GM23248 (cell line): Measurements from ENCODE around the gene OBI1. TPM values are rescaled to one million over a fixed set of nuclear protein-coding genes. Genes with fewer than 3 reads are reported as not detected.

Experiments used
- DNase-seq: peaks from one replicate; pipeline ENCODE4 v3.0.0-alpha.2; 2015
- H2AFZ ChIP-seq: fragments of 200-600 bp; sonication (generic); 2 replicates; pipeline ENCODE4 v1.6.1; 2016; ENCODE audit warnings: antibody characterized with exemption
- H3F3A ChIP-seq: fragments of 200-600 bp; sonication (generic); 2 replicates; pipeline ENCODE4 v1.6.1; 2016; ENCODE audit warnings: mild to moderate bottlenecking, antibody characterized with exemption, mixed run types; ENCODE audit not compliant: insufficient read depth
- H3K27ac ChIP-seq: fragments of 200-600 bp; sonication (generic); 2 replicates; pipeline ENCODE4 v1.5.1; 2016; ENCODE audit warnings: mild to moderate bottlenecking
- H3K27me3 ChIP-seq: fragments of 200-600 bp; sonication (generic); replicated peaks from 2 replicates; pipeline ENCODE4 v1.6.1; 2016; ENCODE audit warnings: mild to moderate bottlenecking; ENCODE audit not compliant: insufficient read depth
- H3K36me3 ChIP-seq: fragments of 200-600 bp; sonication (generic); 2 replicates; pipeline ENCODE4 v1.6.1; 2016; ENCODE audit warnings: low read depth, mild to moderate bottlenecking
- H3K4me1 ChIP-seq: fragments of 200-600 bp; sonication (generic); 2 replicates; pipeline ENCODE4 v1.6.1; 2016; ENCODE audit warnings: mild to moderate bottlenecking; ENCODE audit not compliant: insufficient read depth
- H3K4me2 ChIP-seq: fragments of 200-600 bp; sonication (generic); one replicate; pipeline ENCODE4 v1.6.1; 2016; ENCODE audit warnings: mild to moderate bottlenecking; ENCODE audit not compliant: unreplicated experiment
- H3K4me3 ChIP-seq: fragments of 200-600 bp; sonication (generic); 2 replicates; pipeline ENCODE4 v1.5.1; 2016; ENCODE audit warnings: mild to moderate bottlenecking
- H3K79me2 ChIP-seq: fragments of 200-600 bp; sonication (generic); 2 replicates; pipeline ENCODE4 v1.6.1; 2016; ENCODE audit warnings: mild to moderate bottlenecking; ENCODE audit not compliant: insufficient read depth
- H3K9ac ChIP-seq: fragments of 200-600 bp; sonication (generic); 2 replicates; pipeline ENCODE4 v1.6.1; 2016; ENCODE audit warnings: mild to moderate bottlenecking
- H3K9me2 ChIP-seq: fragments of 200-600 bp; sonication (generic); 2 replicates; pipeline ENCODE4 v1.6.1; 2016; ENCODE audit warnings: mixed run types, mild to moderate bottlenecking, moderate library complexity; ENCODE audit not compliant: insufficient read depth
- H3K9me3 ChIP-seq: fragments of 200-600 bp; sonication (generic); one replicate; pipeline ENCODE4 v1.6.1; 2017; ENCODE audit warnings: low read depth
- H4K20me1 ChIP-seq: fragments of 200-600 bp; sonication (generic); 2 replicates; pipeline ENCODE4 v1.6.0; 2016; ENCODE audit not compliant: insufficient read depth
- EZH2 ChIP-seq: fragments of 200-600 bp; sonication (generic); IDR thresholded peaks from 2 replicates; pipeline ENCODE4 v1.6.1; 2018; ENCODE audit warnings: antibody characterized with exemption, mild to moderate bottlenecking; ENCODE audit not compliant: insufficient read depth, poor library complexity, severe bottlenecking
- EZH2phosphoT487 ChIP-seq: fragments of 200-600 bp; sonication (generic); IDR thresholded peaks from 2 replicates; pipeline ENCODE4 v1.6.1; 2018; ENCODE audit warnings: antibody characterized with exemption, moderate library complexity, mild to moderate bottlenecking, low read depth; ENCODE audit not compliant: insufficient read depth
- WGBS, 2 experiments: methylation state at CpG; one replicate each; pipeline ENCODE4 v1.1.6; 2015 to 2017; ENCODE audit warnings: low lambda C conversion rate in 2 of 2, low coverage in 1 of 2; ENCODE audit errors: missing lambda C conversion rate in 2 of 2; 5-methylcytosine and 5-hydroxymethylcytosine counted together
- in situ Hi-C: fragments of 300-500 bp; cut with MboI; formaldehyde crosslinking; loops from 2 replicates; pipeline ENCODE4 v1.15.0; 2020
- polyA plus RNA-seq: library from polyadenylated mRNA; unstranded; fragments of >200 nt; fragmentation: Nextera tagmentation; extraction: Ambion mirVana; gene quantifications from 2 replicates; pipeline ENCODE4 v1.2.1, GENCODE V29; 2016
- total RNA-seq: library from RNA; depleted of rRNA; stranded (reverse); fragments of >200 nt; shearing (Covaris generic); gene quantifications from 2 replicates; pipeline ENCODE4 v1.2.3, GENCODE V29; 2014

OBI1 gene
- total and polyA plus RNA-seq, 2 experiments from 2014 or later, result 7.9 to 10.6 TPM

DNA sequence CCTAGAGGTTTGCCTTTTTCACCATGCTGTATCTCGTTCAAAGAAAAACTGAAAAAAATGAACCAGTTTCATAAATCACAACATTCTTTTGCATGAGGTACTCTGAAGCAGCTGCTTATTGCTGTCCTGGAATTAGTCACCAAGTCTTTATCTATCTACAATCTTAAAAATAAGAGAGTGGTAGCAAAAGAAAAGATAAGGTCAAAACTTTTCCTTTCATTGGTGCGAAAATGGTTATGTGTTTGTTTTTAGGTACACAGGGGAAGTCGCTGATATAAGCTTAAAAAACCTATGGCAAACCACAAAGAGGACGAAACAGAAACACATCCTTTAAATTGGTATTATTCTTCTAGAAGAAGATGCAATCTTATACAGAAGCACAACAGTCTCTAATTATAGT is 20.7 kb downstream of the OBI1 start:
- Histone ChIP-seq H3K4me3 (no peak overlapping the region), H3K9me3 (no peaks in the 10 kb centered on the region), H3K79me2 (peaks cover 6% of the 10 kb centered on the region; the same call in 1 of the 2 replicates), H3K36me3 (peaks cover 30% of the 10 kb centered on the region), H3K4me1 (no peaks in the 10 kb centered on the region), H4K20me1 (no peaks in the 10 kb centered on the region), H3K9ac (no peak overlapping the region), H3F3A (no peaks in the 10 kb centered on the region), H3K27ac (no peak overlapping the region), H3K4me2 (no peak overlapping the region), H2AFZ (no peak overlapping the region), H3K9me2 (no peaks in the 10 kb centered on the region), H3K27me3 (no peaks in the 10 kb centered on the region)
- in situ Hi-C loops, result no loop called here
- DNase-seq, result no peak
- WGBS, 2 experiments, result 95 to 96% methylated on average over 4 of the region's 4 CpGs
- TF ChIP-seq EZH2, result no peak
- no peak for TF ChIP-seq EZH2phosphoT487

DNA sequence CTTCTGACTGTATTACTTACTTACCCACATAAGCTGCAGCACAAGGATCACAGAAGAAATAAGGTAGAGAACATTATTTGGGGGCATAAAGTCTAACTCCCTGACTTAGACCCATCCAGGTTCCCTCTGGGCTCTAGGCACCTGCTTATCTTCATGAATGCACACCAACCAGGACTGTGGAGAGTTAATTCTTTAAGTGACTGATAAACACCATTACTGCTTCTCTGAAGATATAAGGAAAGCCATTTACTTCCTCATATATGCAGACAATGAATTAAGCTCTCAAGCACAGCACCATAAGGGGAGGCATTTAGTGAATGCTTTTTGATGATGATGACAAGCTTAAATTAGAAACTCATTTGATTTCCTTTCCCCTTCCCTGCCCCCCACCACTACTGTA is 22.5 kb downstream of the OBI1 start:
- Histone ChIP-seq H3K9me3 (no peaks in the 10 kb centered on the region), H3F3A (no peaks in the 10 kb centered on the region), H3K9ac (no peak overlapping the region), H3K9me2 (no peaks in the 10 kb centered on the region), H2AFZ (no peak overlapping the region), H3K4me1 (no peaks in the 10 kb centered on the region), H3K4me2 (no peak overlapping the region), H3K27me3 (no peaks in the 10 kb centered on the region), H4K20me1 (no peaks in the 10 kb centered on the region), H3K79me2 (no peaks in the 10 kb centered on the region), H3K4me3 (no peak overlapping the region), H3K36me3 (peaks cover 37% of the 10 kb centered on the region), H3K27ac (no peak overlapping the region)
- TF ChIP-seq EZH2phosphoT487 (no peak), EZH2 (no peak)
- in situ Hi-C loops, result no loop called here
- no peak for DNase-seq

DNA sequence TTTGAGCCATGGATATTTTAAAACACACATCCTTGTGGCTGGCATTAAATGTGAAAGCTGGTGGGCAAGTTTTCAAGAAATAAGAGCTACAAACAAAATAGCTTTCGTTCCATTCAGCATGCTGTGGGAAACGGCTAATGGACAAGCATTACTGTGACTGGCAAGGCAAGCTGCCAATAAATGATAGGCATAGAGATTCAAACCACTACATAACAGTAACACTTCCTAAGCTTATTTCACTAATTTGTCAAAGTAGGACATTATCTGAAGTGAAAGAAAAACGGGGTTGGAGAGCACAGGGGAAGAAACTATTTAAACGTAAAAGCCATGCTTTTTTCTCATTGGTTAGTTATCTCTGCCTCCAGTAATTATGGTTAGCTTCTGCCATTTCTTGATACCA is 26.0 kb downstream of the OBI1 start:
- Histone ChIP-seq H2AFZ (no peak overlapping the region), H3K27ac (no peak overlapping the region), H3K27me3 (no peaks in the 10 kb centered on the region), H3K79me2 (no peaks in the 10 kb centered on the region), H3K9ac (no peak overlapping the region), H3K36me3 (peaks cover 20% of the 10 kb centered on the region), H3K9me2 (no peaks in the 10 kb centered on the region), H3K4me2 (no peak overlapping the region), H3F3A (no peaks in the 10 kb centered on the region), H3K4me1 (no peaks in the 10 kb centered on the region), H4K20me1 (no peaks in the 10 kb centered on the region), H3K9me3 (no peaks in the 10 kb centered on the region), H3K4me3 (no peak overlapping the region)
- DNase-seq, result no peak
- no peak for TF ChIP-seq EZH2
- no peak for TF ChIP-seq EZH2phosphoT487
- WGBS, 2 experiments, result 72 to 74% methylated on average over 4 of the region's 4 CpGs
- in situ Hi-C loops, result no loop called here

DNA sequence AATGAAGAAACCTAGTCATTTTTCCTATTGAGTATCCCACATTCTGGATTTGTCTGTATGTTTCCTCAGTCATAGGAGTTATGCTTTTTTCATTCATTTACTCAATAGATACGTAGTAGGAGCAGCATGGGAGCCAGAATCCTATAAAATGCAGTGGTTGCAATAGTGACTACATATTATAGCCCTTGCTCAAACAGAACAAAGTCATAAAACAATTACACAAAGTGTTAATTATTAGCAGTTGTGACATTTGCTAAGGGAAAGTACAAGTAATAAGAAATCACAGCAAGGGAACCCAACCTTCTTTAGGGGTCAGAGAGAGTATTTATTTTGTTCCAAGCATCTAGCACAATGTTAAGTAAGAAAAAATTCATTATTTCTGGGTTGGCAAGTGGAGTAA is 27.9 kb downstream of the OBI1 start:
- H3K9me2 ChIP-seq, result no peaks in the 10 kb centered on the region
- no peaks in the 10 kb centered on the region for H3K9me3 ChIP-seq
- peaks cover 19% of the 10 kb centered on the region for H3K36me3 ChIP-seq
- H3K4me2 ChIP-seq, result no peak overlapping the region
- no peak overlapping the region for H2AFZ ChIP-seq
- WGBS, 2 experiments, result 98 to 100% methylated on average over 1 of the region's 1 CpG
- H3K27me3 ChIP-seq, result no peaks in the 10 kb centered on the region
- in situ Hi-C loops, result no loop called here
- DNase-seq, result no peak
- H3K4me1 ChIP-seq, result no peaks in the 10 kb centered on the region
- no peaks in the 10 kb centered on the region for H3F3A ChIP-seq
- H3K9ac ChIP-seq, result no peak overlapping the region
- no peaks in the 10 kb centered on the region for H3K79me2 ChIP-seq
- no peaks in the 10 kb centered on the region for H4K20me1 ChIP-seq
- H3K27ac ChIP-seq, result no peak overlapping the region
- TF ChIP-seq EZH2 (no peak), EZH2phosphoT487 (no peak)
- no peak overlapping the region for H3K4me3 ChIP-seq

DNA sequence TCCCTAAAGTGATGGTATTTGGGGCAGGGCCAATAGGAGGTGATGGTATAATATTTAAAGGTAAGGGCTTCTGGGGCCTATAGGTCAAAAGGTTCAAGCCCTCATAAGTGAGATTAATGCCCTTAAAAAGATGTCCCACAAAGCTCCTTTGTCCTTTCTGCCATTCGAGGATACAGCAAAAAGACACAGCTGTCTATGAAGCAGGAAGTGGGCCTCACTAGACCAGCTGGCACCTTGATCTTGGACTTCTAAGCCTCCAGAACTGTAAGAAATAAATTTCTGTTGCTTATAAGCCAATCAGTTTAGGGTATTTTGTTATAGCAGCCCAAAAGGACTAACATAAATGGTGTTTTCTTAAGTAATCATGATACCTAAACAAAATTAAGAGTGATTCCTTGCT is 28.4 kb downstream of the OBI1 start:
- in situ Hi-C loops, result no loop called here
- Histone ChIP-seq H3F3A (no peaks in the 10 kb centered on the region), H3K36me3 (peaks cover 20% of the 10 kb centered on the region)

More for the DNA sequence above, 28.4 kb downstream of the OBI1 start:
- TF ChIP-seq EZH2phosphoT487 (no peak), EZH2 (no peak)
- no peaks in the 10 kb centered on the region for H3K27me3 ChIP-seq
- no peaks in the 10 kb centered on the region for H3K9me2 ChIP-seq
- no peak overlapping the region for H2AFZ ChIP-seq
- no peak overlapping the region for H3K27ac ChIP-seq
- H3K79me2 ChIP-seq, result no peaks in the 10 kb centered on the region
- no peak overlapping the region for H3K9ac ChIP-seq
- no peaks in the 10 kb centered on the region for H3K9me3 ChIP-seq
- H4K20me1 ChIP-seq, result no peaks in the 10 kb centered on the region
- no peak for DNase-seq
- H3K4me3 ChIP-seq, result no peak overlapping the region
- H3K4me2 ChIP-seq, result no peak overlapping the region
- WGBS, 2 experiments, result 93 to 100% methylated on average over 1 of the region's 1 CpG
- no peaks in the 10 kb centered on the region for H3K4me1 ChIP-seq
